Measurements from ENCODE around the gene GPI.

GPI gene

DNA sequence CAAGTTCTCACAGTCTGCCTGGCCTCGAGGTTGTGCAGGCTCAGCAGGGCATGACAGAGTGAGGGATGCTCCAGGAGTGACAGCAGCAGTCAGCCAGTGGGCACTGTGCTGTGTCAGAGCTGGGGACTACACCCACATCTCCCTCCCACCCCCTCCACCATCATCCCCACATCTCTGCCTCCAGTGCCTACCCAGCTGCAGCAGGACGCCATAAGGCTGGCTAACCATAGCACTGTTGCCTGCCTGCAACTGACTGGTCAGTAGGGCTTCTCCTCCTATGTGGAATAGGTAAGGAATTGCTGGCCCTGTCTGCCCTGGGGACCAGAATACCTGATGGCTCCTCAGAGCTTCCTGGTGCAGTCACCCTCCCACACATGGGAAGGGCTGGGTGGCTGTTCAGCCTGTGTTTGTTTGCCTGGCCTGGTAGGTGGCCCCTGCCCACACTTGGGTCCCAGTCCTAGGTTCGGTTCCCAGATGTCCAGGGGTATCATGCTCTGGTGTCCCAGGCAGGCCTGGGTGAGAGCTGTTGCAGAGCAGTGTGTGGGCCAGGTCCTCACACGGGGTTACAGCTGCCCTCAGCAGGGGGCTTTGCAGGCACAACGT is 15.7 kb downstream of the GPI start:
- DNase-seq (ENCODE audit: extremely low spot score), result no peak
- no peak for TF ChIP-seq SUZ12 (IDR thresholded peaks at IDR 0.05)
- no peak for TF ChIP-seq BHLHE40 (IDR thresholded peaks at IDR 0.05; ENCODE audit: borderline replicate concordance)
- no peak for TF ChIP-seq ZNF384 (IDR thresholded peaks at IDR 0.05)
- POLR2A ChIA-PET, result interaction anchor here (1.0 kb wide), 1 partner anchor 11 kb away, joined by 3 read pairs; no protein-coding TSS in a partner anchor
- CTCF ChIA-PET, result no interaction called here

DNA sequence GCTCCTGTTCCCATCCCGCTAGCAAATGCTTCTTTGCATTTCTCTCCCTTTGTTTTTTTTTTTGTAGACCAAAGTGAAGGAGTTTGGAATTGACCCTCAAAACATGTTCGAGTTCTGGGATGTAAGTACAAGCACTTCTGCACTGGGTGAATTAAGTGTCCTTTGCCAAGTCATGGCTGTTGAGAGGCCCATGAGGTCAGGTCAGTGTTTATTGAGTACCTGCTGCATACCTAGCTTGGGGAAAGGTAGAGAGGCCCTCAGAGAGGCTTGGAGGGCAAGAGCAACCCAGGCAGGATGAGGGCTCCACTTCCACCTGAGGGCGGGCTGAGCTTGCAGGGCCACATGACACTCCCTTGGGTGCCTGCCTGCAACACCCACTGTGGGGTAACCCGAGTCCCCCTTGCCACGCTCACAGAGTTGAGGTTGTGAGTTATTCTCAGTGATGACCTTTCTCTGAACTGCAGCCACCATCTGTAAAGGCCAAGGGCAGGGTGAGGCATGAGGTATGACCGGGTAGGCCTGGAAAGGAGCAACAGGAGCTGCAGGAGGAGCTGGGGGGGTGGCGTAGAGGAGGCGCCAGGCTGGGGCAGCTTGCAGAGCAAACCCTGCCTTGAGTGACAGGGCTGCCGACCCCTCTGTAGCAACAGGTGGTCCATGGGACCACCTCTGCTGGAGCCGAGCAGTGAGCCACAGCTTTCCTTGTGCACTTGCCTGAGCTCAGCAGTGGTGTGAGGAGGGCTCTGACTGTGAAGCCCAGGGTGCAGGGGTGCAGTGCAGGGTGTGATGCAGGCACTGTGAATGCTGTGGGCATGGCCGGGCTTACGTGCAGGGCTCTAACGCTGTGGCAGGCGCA is 16.6 kb downstream of the GPI start:
- ChIA-PET POLR2A (interaction anchor here (1.0 kb wide), 1 partner anchor 12 kb away, joined by 3 read pairs; no protein-coding TSS in a partner anchor), CTCF (no interaction called here)
- no peak for DNase-seq (ENCODE audit: extremely low spot score)
- TF ChIP-seq L3MBTL2 (conservative IDR thresholded peaks at IDR 0.05) (no peak), SUZ12 (IDR thresholded peaks at IDR 0.05) (no peak), PKNOX1 (IDR thresholded peaks at IDR 0.05) (no peak), SP1 (IDR thresholded peaks at IDR 0.05) (no peak), ARNT (IDR thresholded peaks at IDR 0.05) (no peak), HDGF (IDR thresholded peaks at IDR 0.05; ENCODE audit: borderline replicate concordance) (no peak), FOXM1 (IDR thresholded peaks at IDR 0.05; ENCODE audit: borderline replicate concordance) (no peak), FOXA1 (IDR thresholded peaks at IDR 0.05) (no peak), ELF4 (IDR thresholded peaks at IDR 0.05) (no peak), CTBP1 (IDR thresholded peaks at IDR 0.05; ENCODE audit: borderline replicate concordance) (no peak)

DNA sequence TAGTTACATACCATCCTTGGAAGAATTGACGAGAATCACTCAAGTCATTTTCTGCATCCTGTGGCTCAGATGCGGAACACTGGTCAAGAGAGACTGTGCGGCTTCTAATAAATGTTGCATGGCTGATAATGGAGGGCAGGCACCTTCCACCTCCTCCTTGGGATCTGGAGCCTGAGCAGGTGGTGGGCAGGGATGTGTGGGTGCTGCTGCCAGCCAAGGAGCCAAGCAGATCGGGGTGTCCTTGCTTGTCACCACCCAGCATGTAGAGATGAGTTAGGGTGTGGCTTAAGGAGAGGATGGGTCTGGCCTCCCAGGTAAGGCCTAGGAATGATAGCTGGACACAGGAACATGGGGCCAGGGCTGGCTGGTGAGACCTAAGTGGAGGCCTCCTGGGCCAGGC is 17.5 kb downstream of the GPI start:
- ChIA-PET CTCF (no interaction called here), POLR2A (no interaction called here)
- TF ChIP-seq TARDBP (IDR thresholded peaks at IDR 0.05) (no peak), FOXK2 (IDR thresholded peaks at IDR 0.05) (no peak), ZNF384 (IDR thresholded peaks at IDR 0.05) (no peak), CTBP1 (IDR thresholded peaks at IDR 0.05; ENCODE audit: borderline replicate concordance) (no peak), L3MBTL2 (conservative IDR thresholded peaks at IDR 0.05) (no peak), HDGF (IDR thresholded peaks at IDR 0.05; ENCODE audit: borderline replicate concordance) (no peak), FOXM1 (IDR thresholded peaks at IDR 0.05; ENCODE audit: borderline replicate concordance) (no peak), ARNT (IDR thresholded peaks at IDR 0.05) (no peak), SUZ12 (IDR thresholded peaks at IDR 0.05) (no peak), FOXA1 (IDR thresholded peaks at IDR 0.05) (no peak), LEF1 (IDR thresholded peaks at IDR 0.05; ENCODE audit: borderline replicate concordance) (no peak), ELF4 (IDR thresholded peaks at IDR 0.05) (no peak), NFRKB (IDR thresholded peaks at IDR 0.05) (no peak), PKNOX1 (IDR thresholded peaks at IDR 0.05) (no peak), SP1 (IDR thresholded peaks at IDR 0.05) (no peak)
- no peak for DNase-seq (ENCODE audit: extremely low spot score)

DNA sequence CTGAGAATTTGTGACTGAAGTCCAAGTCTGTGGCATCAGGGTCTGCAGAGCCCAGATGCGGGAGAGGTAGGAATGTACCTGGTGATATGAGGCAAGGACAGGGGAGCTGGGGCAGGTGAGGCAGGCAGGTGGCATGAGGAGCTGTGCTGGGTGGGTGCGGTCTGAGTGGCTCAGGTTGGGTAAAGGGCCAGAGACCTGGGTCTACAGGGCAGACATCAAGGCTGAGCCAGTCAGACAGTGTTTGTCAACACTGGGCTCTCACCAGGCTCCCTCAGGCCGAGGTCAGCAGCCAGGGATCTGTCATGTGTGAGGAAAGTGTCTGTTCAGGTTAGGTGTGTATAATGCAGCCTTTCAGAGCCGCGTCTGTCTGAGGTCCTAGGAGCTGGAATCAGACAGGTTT is 18.6 kb downstream of the GPI start:
- ChIA-PET CTCF (no interaction called here), POLR2A (no interaction called here)
- DNase-seq (ENCODE audit: extremely low spot score), result no peak
- TF ChIP-seq HDGF (IDR thresholded peaks at IDR 0.05; ENCODE audit: borderline replicate concordance), result no peak
- no peak for TF ChIP-seq FOXA1 (IDR thresholded peaks at IDR 0.05)
- TF ChIP-seq TARDBP (IDR thresholded peaks at IDR 0.05), result no peak
- no peak for TF ChIP-seq SUZ12 (IDR thresholded peaks at IDR 0.05)
- no peak for TF ChIP-seq ELF4 (IDR thresholded peaks at IDR 0.05)
- TF ChIP-seq FOXM1 (IDR thresholded peaks at IDR 0.05; ENCODE audit: borderline replicate concordance), result no peak
- no peak for TF ChIP-seq SP1 (IDR thresholded peaks at IDR 0.05)
- no peak for TF ChIP-seq FOXK2 (IDR thresholded peaks at IDR 0.05)
- no peak for TF ChIP-seq PKNOX1 (IDR thresholded peaks at IDR 0.05)
- TF ChIP-seq LEF1 (IDR thresholded peaks at IDR 0.05; ENCODE audit: borderline replicate concordance), result no peak
- no peak for TF ChIP-seq L3MBTL2 (conservative IDR thresholded peaks at IDR 0.05)
- no peak for TF ChIP-seq ARNT (IDR thresholded peaks at IDR 0.05)
- TF ChIP-seq CTBP1 (IDR thresholded peaks at IDR 0.05; ENCODE audit: borderline replicate concordance), result no peak
- TF ChIP-seq BHLHE40 (IDR thresholded peaks at IDR 0.05; ENCODE audit: borderline replicate concordance), result no peak
- no peak for TF ChIP-seq ZNF384 (IDR thresholded peaks at IDR 0.05)
- TF ChIP-seq NFRKB (IDR thresholded peaks at IDR 0.05), result no peak

GRCh38 chr19:34386645-34387445 is 21.8 kb downstream of the GPI start:
- POLR2A ChIA-PET, result no interaction called here
- no peak for TF ChIP-seq NFRKB (IDR thresholded peaks at IDR 0.05)
- TF ChIP-seq ZNF384 (IDR thresholded peaks at IDR 0.05), result no peak
- no peak for TF ChIP-seq SUZ12 (IDR thresholded peaks at IDR 0.05)
- no peak for TF ChIP-seq BHLHE40 (IDR thresholded peaks at IDR 0.05; ENCODE audit: borderline replicate concordance)
- TF ChIP-seq L3MBTL2 (conservative IDR thresholded peaks at IDR 0.05), result no peak
- TF ChIP-seq ELF4 (IDR thresholded peaks at IDR 0.05), result no peak
- TF ChIP-seq FOXM1 (IDR thresholded peaks at IDR 0.05; ENCODE audit: borderline replicate concordance), result no peak
- TF ChIP-seq LEF1 (IDR thresholded peaks at IDR 0.05; ENCODE audit: borderline replicate concordance), result no peak
- no peak for TF ChIP-seq SP1 (IDR thresholded peaks at IDR 0.05)
- no peak for TF ChIP-seq CTBP1 (IDR thresholded peaks at IDR 0.05; ENCODE audit: borderline replicate concordance)
- no peak for TF ChIP-seq ARNT (IDR thresholded peaks at IDR 0.05)
- no peak for TF ChIP-seq FOXA1 (IDR thresholded peaks at IDR 0.05)
- no peak for TF ChIP-seq FOXK2 (IDR thresholded peaks at IDR 0.05)
- no peak for TF ChIP-seq PKNOX1 (IDR thresholded peaks at IDR 0.05)
- TF ChIP-seq HDGF (IDR thresholded peaks at IDR 0.05; ENCODE audit: borderline replicate concordance), result no peak
- TF ChIP-seq TARDBP (IDR thresholded peaks at IDR 0.05), result no peak
- no peak for DNase-seq (ENCODE audit: extremely low spot score)
- CTCF ChIA-PET, result no interaction called here
